A673 (cell line): ENCODE measurements around the gene RXRA. TPM values are rescaled to one million over a fixed set of nuclear protein-coding genes. Genes with fewer than 3 reads are reported as not detected.

Source experiments
- BruUV-seq: library from RNA; stranded (reverse); fragments of 400-500 nt; replicated peaks from 2 replicates; lab custom pipeline; 2021; lab: Mats Ljungman, UMichigan
- CTCF ChIA-PET: fragments of 300-600 bp; sonication (Branson Sonifier 250); formaldehyde crosslinking; loops from one replicate; lab custom pipeline; 2022; ENCODE audit warnings: antibody characterized with exemption; lab: Charles Lee
- POLR2A ChIA-PET: fragments of 300-600 bp; sonication (Branson Sonifier 250); formaldehyde crosslinking; loops from one replicate; lab custom pipeline; 2022; ENCODE audit warnings: antibody characterized with exemption; ENCODE audit not compliant: low non-redundant PET; lab: Charles Lee
- DNase-seq: peaks from one replicate; pipeline ENCODE4 v3.0.0-alpha.2; 2015; ENCODE audit warnings: low spot score
- H3K27ac ChIP-seq: fragments of 200-600 bp; sonication (generic); 2 replicates; pipeline ENCODE4 v1.5.1; 2016; ENCODE audit warnings: mixed run types, low read depth, mild to moderate bottlenecking, mixed read lengths, antibody characterized with exemption, low read length; ENCODE audit not compliant: poor library complexity, severe bottlenecking
- H3K27me3 ChIP-seq: fragments of 200-600 bp; sonication (generic); replicated peaks from 2 replicates; pipeline ENCODE4 v1.6.1; 2017; ENCODE audit warnings: mixed run types, low read depth, mild to moderate bottlenecking, mixed read lengths, antibody characterized with exemption, low read length; ENCODE audit not compliant: insufficient read depth, poor library complexity
- H3K36me3 ChIP-seq: fragments of 200-600 bp; sonication (generic); 2 replicates; pipeline ENCODE4 v1.6.1; 2016; ENCODE audit warnings: mixed run types, mild to moderate bottlenecking, mixed read lengths, antibody characterized with exemption, low read length; ENCODE audit not compliant: insufficient read depth, poor library complexity, severe bottlenecking
- H3K4me1 ChIP-seq: fragments of 200-600 bp; sonication (generic); 2 replicates; pipeline ENCODE4 v1.6.1; 2017; ENCODE audit warnings: mixed run types, mild to moderate bottlenecking, mixed read lengths, antibody characterized with exemption, low read length; ENCODE audit not compliant: insufficient read depth, poor library complexity, severe bottlenecking
- H3K4me3 ChIP-seq: fragments of 200-600 bp; sonication (generic); 2 replicates; pipeline ENCODE4 v1.5.1; 2016; ENCODE audit warnings: low read depth, mixed run types, mild to moderate bottlenecking, mixed read lengths, low read length; ENCODE audit not compliant: poor library complexity, severe bottlenecking
- H3K9me3 ChIP-seq: fragments of 200-600 bp; sonication (generic); 2 replicates; pipeline ENCODE4 v1.6.1; 2016; ENCODE audit warnings: mixed run types, low read depth, mild to moderate bottlenecking, mixed read lengths, antibody characterized with exemption, low read length; ENCODE audit not compliant: poor library complexity, severe bottlenecking
- EZH2 ChIP-seq: fragments of 200-600 bp; sonication (generic); IDR thresholded peaks from 2 replicates; pipeline ENCODE4 v1.6.1; 2017; ENCODE audit warnings: borderline replicate concordance, low read depth, mild to moderate bottlenecking, mixed read lengths, antibody characterized with exemption, low read length; ENCODE audit not compliant: poor library complexity, severe bottlenecking
- intact Hi-C: fragments of 100-400 bp; cut with micrococcal nuclease; formaldehyde crosslinking; loops from one replicate; pipeline ENCODE4 v1.10.0; 2022; ENCODE audit not compliant: unreplicated experiment
- total RNA-seq: library from RNA; stranded (reverse); gene quantifications from 2 replicates; pipeline ENCODE4 v1.2.3, GENCODE V29; 2021
- TF ChIP-seq, protein P1 (sequence below): fragments of 300-800, 200-600 bp; sonication (generic); conservative IDR thresholded peaks from 2 replicates; pipeline ENCODE4 v1.5.1; 2017; ENCODE audit warnings: low read depth, mild to moderate bottlenecking, antibody characterized with exemption, low read length, moderate library complexity, mixed read lengths

RXRA gene
- total RNA-seq, 1 experiment from 2014 or later = 54.1 TPM

DNA sequence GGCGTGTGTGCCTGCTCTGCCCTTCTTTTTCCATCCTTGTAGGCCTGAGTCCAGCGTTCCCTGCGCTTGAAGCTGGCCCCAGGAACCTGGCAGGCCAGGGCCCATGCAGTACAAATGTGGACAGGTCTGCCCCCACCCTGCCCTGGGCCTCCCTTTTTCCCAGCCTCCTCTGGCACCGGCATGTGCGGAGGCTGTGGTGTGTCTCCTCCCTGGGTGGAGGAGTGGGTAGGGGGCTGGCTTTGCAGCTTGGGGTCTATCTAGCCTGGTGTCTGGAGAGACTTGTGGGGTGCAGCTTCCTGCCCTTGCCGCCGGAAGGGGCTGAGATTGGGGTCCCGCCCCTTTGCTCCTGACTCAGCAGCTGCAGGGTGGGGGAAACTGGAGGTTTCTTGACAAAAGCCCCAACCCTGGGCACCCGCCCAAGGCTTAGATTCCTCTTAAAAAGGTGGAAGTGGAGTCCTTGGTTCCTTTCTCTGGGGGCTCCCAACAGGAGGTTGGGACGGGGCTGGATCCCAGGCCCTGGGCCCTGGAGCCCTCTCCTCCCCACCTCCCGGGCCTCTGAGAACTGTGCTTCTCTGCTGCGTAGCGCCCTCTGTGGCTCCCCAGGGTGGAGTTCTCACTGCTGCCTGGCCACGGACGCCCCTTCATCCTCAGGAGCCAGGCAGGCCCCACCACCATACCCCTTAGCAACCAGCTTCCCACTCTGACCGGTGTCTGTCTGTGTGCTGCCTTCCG, 18.0 kb downstream of the RXRA start:
- peak overlapping the region; percentile 69 for H3K27ac ChIP-seq
- peak; percentile 45 for DNase-seq
- intact Hi-C loops = no loop called here
- peaks cover 36% of the 10 kb centered on the region for H3K4me1 ChIP-seq
- TF ChIP-seq EZH2 = no peak
- TF ChIP-seq, protein P1, sequence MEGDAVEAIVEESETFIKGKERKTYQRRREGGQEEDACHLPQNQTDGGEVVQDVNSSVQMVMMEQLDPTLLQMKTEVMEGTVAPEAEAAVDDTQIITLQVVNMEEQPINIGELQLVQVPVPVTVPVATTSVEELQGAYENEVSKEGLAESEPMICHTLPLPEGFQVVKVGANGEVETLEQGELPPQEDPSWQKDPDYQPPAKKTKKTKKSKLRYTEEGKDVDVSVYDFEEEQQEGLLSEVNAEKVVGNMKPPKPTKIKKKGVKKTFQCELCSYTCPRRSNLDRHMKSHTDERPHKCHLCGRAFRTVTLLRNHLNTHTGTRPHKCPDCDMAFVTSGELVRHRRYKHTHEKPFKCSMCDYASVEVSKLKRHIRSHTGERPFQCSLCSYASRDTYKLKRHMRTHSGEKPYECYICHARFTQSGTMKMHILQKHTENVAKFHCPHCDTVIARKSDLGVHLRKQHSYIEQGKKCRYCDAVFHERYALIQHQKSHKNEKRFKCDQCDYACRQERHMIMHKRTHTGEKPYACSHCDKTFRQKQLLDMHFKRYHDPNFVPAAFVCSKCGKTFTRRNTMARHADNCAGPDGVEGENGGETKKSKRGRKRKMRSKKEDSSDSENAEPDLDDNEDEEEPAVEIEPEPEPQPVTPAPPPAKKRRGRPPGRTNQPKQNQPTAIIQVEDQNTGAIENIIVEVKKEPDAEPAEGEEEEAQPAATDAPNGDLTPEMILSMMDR = peak; percentile 28; the same call in 1 of the 2 replicates
- H3K36me3 ChIP-seq = no peaks in the 10 kb centered on the region
- no peak overlapping the region for H3K4me3 ChIP-seq
- H3K27me3 ChIP-seq = no peaks in the 10 kb centered on the region
- no TSS peak for BruUV-seq
- ChIA-PET POLR2A (interaction anchor here (0.6 kb wide), 1 partner anchor 62 kb away, joined by 8 read pairs; no protein-coding TSS in a partner anchor), CTCF (no interaction called here)
- H3K9me3 ChIP-seq = no peaks in the 10 kb centered on the region

DNA sequence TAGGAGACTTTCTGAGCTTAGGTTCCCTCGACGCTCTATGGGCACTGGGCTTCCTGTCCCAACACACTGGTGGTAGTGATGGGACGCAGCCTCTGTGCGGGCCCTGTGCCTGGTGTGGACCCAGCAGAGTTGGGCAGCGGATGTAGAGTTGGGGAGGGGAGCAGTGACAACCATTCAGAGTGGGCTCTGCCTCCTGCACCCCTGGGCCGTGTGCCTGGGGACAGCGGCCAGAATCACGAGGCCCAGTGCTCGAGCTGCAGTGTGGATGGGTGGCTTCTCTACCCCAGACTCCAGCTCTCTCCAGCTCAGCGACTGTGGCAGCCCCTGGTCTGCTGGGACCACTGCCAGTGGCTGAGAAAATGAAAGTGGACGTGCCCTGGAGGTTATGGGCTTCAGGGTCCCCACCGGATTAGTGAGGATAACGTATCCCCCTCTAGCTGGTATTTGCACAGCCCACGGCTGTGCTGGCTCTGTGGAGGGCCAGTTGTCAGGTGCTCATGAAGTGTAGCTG, 18.6 kb downstream of the RXRA start:
- H3K27me3 ChIP-seq = no peaks in the 10 kb centered on the region
- no peaks in the 10 kb centered on the region for H3K36me3 ChIP-seq
- TF ChIP-seq EZH2 = no peak
- TF ChIP-seq, protein P1 = no peak
- ChIA-PET CTCF (no interaction called here), POLR2A (interaction anchor here (0.6 kb wide), 1 partner anchor 61 kb away, joined by 8 read pairs; no protein-coding TSS in a partner anchor)
- intact Hi-C loops = no loop called here
- H3K9me3 ChIP-seq = no peaks in the 10 kb centered on the region
- H3K4me1 ChIP-seq = peaks cover 36% of the 10 kb centered on the region
- peak overlapping the region; percentile 69 for H3K27ac ChIP-seq
- H3K4me3 ChIP-seq = no peak overlapping the region
- no peak for DNase-seq
- no TSS peak for BruUV-seq

DNA sequence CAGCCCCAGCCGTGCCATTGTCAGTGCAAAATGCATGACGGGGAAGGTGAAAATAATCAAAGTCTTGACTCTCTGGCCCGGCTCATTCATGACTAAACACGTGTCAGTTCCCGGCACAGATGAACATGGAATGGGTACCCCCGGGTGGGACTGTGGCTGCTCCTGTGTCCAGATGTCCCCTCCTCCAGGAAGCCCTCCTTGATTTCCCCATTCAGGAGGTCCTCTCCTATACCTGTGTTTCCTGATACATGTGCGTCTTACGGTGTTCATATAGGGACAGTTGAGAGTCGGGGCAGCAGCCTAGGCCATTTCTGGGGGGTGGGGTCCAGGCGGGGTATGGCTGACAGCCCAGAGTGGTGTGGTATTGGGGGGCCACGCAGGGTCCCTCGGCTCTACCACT, 19.5 kb downstream of the RXRA start:
- CTCF ChIA-PET = no interaction called here
- TF ChIP-seq EZH2 = no peak
- TF ChIP-seq, protein P1 = no peak
- no TSS peak for BruUV-seq
- Histone ChIP-seq H3K4me1 (peaks cover 45% of the 10 kb centered on the region), H3K4me3 (no peak overlapping the region), H3K9me3 (no peaks in the 10 kb centered on the region), H3K27ac (no peak overlapping the region), H3K27me3 (no peaks in the 10 kb centered on the region), H3K36me3 (no peaks in the 10 kb centered on the region)
- no peak for DNase-seq
- intact Hi-C loops = no loop called here
- POLR2A ChIA-PET = interaction anchor here (0.6 kb wide), 1 partner anchor 1161 kb away, joined by 3 read pairs; no protein-coding TSS in a partner anchor
